Activated CD4-positive, CD25-positive, alpha-beta regulatory T cell (primary cell): ENCODE results near the gene CPSF7.
"Not testable (repeated sequence)": the region's sequence is repeated elsewhere in the genome, so short reads cannot be mapped to it uniquely, and the experiment has no call there.

Experiments used
- DNase-seq, 4 experiments: peaks; one replicate each; lab custom pipeline; 2025; lab: John Stamatoyannopoulos, UW

CPSF7 gene

DNA sequence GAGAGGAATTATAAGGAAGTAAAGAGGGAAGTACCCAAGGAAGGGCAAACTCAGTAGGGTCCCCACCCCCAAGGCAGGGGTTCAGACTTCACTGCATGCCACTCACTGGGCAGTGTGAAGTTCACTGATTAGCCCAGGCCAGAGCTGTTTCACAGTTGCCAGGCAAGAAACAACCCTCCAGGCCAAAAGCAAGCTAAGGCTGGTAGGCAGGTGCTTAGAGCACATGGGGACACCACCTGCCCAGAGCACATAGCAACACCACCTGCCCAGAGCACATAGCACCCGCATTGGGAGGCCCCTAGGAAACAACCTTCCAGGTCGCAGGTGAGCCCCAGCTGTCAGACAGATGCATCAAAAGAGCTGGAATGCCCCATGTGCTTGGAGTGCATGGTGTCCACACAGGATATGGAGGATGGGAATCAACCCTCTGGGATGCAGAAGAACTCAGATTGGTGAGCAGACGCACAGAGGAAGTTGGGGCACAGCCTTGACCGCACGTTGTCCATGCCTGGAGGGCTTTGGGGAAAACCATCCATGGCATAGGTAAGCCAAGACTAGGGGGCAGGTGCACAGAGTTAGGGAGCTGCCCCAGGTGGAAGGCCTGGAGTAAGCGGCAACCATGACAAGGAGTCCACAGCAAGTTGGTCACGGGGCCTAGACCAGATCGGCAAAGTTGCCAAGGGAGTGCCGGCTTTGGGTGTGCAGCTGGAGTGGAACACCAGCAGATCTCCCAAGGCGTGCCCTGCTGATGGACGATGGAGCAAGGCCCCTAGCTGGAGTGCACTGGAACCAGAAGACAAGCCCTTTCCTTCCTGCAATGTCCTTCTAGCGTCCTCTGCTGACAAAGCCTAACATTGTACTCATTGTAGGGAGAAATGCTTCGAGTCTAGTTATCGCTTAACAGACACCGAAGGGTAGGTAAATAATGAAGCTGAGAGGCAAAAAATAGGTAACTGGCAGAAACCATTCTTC, 45.2 kb downstream of the CPSF7 start:
- no peak for DNase-seq

DNA sequence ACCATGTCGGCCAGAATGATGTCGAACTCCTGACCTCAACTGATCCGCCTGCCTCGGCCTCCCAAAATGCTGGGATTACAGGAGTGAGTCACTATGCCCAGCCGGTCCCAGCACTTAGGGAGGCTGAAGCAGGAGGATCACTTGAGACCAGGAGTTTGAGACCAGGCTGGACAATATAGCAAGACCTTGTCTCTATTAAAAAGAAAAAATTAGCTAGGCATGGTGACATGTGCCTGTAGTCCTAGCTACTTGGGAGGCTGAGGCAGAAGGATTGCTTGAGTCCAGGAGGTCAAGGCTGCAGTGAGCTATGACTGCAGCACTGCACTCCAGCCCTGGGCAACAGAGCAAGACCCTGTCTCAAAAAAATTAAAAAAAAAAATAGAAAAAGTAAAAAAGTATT, 45.9 kb downstream of the CPSF7 start:
- not testable (repeated sequence) for DNase-seq

DNA sequence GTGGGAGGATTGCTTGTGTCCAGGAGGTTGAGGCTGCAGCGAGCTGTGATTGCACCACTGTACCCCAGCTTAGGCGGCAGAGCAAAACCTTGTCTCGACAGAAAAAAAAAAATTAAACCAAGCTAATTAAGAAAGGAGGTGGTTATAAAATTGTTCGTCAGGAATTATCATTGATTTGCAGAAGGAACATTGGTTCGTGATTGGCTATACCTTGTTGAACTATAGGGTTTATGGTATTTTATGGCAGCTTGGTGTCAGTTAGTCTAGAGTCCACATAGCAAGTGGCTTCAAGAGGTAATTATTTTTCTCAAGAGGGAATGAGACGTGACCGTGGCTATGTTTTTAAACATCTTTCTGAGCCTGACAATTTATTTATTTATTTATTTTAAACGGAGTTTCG, 48.9 kb downstream of the CPSF7 start:
- DNase-seq, result no peak

DNA sequence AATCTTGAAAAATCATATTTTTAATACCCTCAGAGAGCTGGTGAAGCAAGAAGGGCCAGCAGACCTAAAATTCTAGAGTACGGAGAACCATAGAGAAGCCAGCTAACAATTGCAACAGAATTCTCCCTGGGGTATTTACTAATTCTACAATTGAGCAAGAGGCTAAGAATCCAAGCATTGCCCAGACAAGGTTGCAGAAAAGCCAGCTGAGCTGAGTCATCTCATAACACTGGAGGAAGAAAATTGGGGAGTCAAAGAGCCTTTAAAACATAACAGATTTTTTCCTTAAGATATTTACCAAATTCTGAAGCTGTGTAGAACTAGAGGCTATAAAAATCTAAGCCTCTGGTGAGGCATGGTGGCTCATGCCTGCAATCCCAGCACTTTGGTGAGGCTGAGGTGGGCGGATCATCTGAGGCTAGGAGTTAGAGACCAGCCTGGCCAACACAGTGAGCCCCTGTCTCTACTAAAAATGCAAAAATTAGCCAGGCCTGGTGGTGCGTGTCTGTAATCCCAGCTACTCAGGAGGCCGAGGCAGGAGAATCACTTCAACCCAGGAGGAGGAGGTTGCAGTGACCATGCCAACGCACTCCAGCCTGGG, 51.0 kb downstream of the CPSF7 start:
- no peak for DNase-seq

DNA sequence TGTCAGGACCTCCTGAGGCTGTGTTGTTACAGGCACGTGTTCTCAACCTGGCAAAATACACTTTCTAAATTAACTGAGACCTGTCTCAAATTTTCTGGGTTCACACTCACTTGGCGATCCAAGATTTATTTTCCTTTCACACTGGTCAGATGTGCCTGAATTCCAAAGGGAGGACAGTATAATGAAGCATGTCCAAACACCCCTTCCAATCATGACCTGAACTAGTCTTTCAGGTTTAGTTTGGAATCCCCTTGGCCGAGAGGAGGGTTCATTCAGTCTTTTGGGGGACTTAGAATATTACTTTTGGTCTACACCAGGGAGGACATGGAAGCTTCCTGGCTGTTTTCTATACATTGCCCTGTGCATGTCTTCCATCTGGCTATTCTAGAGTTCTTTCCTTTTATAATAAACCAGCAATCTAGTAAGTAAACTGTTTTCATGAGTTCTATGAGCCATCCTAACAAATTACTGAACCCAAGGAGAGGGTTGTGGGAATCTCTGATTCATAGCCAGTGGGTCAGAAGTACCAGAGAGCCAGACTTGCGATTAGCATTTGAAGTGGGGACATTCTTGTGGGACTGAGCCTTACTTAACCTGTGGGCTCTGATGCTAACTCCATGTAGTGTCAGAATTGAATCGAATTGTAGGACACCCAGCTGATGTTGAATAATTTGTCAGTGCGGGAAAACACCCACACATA, 52.2 kb downstream of the CPSF7 start:
- no peak for DNase-seq

DNA sequence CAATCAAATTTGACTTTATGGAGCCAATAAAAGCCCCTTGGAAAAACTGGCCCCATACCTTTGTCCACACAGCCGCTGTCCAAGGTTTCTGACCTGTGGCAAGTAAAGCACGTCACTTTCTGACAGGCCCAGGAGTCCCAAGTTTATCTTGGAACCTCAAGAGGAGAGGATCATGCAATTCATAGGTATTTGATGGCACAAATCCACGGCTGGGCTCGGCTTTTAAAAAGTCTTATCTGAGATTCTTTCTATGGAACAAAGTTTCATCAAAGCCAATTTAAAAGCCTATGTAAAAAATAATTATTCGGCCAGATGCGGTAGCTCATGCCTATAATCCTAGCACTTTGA, 54.0 kb downstream of the CPSF7 start:
- DNase-seq, result no peak

DNA sequence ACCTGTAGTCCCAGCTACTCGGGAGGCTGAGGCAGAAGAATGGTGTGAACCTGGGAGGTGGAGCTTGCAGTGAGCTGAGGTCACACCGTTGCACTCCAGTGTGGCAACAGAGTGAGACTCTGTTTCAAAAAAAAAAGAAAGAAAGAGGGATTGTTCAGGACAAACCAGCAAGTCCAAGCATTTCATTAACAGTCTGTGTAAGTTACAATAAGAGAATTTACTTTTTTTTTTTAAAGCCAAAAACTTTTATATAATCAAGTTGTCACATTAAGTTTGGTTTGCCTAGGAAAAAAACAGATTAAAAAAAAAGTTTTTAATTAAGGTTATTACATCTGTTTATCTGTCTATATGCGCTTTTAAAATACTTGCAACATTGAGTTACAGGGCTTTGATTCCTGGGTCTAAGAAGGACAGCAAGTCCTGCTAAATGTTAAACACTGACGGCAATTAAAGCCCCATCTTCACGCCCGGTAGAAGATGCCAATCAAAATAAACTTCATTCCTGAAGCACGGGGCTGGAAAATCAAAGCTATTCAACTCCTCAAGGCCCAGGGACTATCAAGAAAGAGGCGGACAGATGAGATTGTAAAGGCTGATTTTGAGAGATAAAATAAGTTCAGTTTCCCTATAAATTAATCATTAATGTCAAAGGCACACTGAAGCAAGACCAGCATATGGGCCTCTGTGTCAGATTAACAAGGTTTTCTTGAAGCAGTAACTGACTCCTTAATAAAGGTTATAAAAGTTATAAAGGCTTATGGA, 56.9 kb downstream of the CPSF7 start:
- no peak for DNase-seq

DNA sequence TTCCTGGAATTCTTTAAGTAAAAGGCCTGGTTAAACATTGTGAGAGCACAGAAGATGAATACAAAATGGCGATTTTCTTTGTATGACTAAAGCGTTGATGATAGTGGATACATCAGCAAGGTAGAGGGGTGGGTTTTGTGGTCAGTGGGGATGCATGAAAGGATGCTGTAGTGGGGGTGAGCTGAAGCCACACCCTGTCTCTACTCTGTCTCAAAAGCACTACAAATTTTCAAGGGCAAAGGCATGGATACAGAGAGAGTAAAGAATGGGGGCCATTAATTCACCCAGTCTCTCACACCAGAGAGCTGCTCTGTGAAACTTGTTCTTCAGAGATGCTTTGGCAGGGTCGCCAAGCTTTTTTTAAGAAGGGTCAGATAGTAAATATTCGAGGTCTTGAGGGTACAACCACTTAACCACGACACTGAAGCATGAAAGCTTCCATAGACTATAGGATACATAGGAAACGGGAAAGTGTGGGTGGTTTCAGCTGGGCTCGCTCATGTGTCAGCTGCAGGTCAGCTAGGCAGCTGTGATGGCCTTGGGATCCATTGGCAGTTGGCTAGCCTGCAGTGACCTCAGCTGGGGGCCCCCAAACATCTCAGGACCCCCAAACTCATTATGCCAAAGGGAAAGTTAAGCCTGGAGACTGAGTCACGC, 59.3 kb downstream of the CPSF7 start:
- no peak for DNase-seq

DNA sequence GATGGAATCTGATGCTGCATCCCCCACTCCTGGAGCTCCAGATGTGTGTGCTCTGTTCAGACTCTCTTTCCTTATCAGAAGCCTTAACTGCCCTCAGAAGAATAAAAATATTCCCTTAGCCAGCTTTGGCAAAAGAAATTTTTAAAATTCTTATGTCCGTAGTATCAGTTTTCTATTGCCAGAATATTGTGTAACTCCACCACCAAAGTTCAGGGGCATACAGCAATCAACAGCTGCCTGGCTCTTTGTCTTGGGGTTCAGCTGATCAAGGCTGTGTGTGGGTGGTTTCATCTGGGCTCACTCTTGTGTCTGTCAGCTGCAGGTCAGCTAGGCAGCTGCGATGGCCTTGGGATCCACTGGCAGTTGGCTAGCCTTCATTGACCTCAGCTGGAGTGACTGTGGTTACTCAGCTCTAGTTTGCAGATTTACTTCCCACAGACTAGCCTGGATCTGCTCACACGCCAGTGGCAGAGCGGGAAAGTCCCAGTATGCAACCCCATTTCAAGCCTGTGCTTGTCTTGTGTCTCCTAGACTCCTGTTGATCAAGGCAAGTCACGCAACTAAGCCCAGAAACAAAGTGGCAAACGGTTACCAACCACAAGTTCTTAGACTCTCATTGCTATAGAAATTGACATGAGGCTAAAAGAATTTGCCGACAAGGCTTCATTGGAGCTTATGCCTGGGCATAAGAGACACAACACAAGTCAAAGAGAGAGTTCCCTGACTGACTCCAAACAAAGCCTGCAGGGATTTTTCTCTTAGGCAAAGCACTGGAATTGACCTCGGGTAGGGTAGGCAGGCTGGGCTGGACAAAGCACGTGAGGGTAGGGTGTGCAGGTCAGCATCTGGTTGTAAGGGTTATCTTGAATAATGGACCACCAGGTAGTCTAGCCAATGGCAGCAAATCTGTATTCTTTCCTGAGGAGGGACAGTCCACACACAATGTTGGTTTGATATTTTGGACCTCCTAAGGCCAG, 60.1 kb downstream of the CPSF7 start:
- no peak for DNase-seq

DNA sequence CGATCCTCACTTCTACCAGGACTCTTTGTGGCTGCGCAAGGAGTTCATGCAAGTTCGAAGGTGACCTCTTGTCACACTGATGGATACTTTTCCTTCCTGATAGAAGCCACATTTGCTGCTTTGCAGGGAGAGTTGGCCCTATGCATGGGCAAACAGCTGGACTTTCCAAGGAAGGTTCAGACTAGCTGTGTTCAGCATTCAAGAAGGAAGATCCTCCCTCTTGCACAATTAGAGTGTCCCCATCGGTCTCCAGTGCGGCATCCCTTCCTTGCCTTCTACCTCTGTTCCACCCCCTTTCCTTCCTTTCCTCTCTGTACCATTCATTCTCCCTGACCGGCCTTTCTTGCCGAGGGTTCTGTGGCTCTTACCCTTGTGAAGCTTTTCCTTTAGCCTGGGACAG, 61.1 kb downstream of the CPSF7 start:
- DNase-seq, result no peak

DNA sequence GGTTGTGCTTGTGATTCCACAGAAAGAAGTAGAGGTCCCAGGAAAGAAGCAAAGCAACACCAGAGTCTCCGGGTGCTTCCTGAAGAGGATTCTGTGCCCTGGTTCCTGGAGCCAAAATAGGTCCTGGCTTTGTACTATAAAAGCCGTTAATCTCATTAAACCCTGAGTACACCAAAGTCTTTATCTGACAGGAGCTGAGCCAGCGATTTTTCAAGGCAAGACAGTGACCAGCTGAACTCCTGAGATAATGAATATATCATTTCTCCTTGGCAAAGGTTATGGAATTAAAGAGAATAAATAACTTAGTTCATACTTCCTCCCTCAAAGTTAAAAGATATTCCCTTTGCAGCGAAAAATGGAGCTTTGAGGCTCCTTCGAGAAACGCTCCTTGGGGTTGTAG, 62.4 kb downstream of the CPSF7 start:
- DNase-seq, result no peak

DNA sequence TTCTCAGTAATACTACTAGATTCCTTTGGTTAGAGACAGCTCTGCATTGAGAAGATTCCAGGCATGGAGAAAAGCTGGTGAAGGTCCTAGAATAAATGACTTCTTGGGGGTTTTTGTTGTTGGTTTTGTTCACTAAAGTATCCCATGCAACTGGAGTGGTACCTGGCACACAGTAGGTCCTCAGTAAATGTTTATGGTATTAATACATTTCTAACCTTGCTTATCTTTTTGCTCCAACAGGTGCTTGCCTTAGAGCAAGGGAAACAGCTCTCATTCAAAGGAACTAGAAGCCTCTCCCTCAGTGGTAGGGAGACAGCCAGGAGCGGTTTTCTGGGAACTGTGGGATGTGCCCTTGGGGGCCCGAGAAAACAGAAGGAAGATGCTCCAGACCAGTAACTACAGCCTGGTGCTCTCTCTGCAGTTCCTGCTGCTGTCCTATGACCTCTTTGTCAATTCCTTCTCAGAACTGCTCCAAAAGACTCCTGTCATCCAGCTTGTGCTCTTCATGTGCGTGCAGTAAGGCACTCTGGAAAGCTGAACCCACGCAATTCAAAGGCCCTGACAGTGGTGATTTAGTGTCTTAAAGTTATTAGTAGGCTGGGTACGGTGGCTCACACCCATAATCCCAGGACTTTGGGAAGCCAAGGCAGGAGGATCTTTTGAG, 65.6 kb downstream of the CPSF7 start:
- no peak for DNase-seq

DNA sequence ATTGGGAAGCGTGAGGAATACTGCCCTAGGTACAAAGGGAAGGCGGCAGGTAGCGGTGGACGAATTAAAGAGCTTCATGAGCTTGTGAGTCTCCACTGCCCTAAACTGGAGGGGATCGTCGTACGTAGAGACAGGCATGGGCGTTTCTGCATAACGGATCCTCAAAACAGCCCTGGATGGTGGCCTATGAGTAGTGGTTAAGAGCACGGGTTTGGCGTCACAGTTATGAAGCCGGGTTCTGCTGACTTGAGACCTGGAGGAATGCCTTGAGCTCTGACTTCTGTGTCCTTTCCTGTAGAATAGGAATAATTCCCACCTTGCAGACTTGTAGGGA, 67.3 kb downstream of the CPSF7 start:
- DNase-seq, result peak in 3 of 4 experiments; percentile 8 to 19 (median 14)

DNA sequence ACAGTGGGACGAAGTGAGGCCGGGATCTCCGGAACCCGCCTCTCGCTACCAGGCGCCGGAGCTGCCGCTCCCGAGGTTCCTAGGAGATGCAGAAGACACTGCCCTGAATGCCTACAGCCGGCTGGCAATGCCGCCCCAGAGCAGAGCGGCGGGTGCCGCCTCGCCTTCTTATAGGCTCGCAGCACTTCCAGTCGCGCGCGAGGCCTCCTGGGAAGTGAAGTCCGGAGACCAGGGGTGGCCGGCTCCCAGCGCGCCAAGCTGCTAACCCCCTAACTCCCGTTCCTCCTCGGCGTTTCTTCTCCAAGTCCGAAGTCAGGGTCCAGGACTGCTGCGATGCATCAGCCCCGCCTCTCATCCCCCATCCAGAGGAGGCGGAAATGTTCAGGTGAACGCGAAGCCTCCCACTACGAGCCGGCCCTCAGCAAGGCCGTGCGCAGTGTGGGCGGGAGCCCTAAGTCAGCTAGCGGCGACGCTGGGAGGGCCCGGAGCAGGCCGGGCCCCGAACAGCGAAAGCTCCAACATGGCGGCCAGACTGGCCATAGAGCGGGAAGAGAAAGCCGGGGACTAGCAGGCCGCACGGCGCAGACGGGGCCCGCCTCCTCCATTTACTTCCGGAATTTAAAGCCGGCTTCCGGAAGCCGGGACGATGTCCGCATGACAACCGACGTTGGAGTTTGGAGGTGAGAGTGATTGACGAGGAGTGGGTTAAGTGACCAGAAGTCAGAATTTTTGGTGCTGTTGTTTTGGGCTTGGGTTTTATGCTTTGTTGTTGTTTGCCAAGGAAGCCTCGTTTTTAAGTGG, 67.8 kb downstream of the CPSF7 start, which contains the start of the genes CYB561A3 and TMEM138:
TSS of gene CYB561A3 (minus strand) at position 142 of the 801 bp plus-strand sequence. CDS start 5,169 bp downstream, outside the sequence.
TSS of gene TMEM138 (plus strand) at position 634 of the 801 bp plus-strand sequence. CDS start 2,017 bp downstream, outside the sequence.
- DNase-seq, result peak; percentile 73 to 79 (median 75)

DNA sequence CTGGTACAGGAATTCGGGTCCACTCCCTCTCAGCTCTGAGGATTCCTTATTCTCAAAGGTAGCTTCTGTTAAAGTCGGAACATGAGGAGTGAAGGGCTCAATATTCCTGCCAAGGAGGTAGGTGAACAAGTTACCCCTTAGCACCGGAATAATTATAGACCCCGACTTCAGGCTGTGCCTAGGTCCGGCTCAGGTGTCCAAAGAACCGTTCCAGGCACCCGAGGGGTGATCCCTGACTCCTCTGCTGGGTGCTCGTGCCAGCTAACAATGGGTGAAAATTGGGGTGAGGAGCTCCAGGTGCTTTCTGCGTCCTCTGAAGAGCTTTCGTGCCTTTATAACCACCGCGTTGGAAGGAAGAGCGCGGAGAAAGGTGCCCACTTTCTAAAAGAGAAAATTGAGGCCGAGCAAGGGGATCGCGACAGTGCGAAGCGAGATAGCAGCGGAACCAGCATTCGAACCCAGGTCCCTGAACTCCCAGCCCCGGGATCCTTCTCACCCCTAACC, 68.5 kb downstream of the CPSF7 start:
- DNase-seq, result no peak

DNA sequence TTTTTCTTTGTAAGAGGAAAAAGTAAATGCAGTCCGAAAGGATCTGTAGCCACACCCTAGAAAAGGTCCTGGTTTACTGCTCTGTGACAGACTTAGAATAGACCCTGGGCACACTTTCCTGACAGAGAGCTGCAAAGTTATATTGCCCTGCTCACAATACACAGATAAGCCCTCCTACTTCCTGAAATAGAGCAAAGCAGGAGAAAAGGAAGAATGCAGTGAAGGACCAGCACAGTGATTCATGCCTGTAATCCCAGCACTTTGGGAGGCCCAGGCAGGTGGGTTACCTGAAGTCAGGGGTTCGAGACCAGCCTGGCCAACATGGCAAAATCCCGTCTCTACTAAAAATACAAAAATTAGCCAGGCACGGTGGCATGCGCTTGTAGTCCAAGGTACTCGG, 70.3 kb downstream of the CPSF7 start:
- no peak for DNase-seq

DNA sequence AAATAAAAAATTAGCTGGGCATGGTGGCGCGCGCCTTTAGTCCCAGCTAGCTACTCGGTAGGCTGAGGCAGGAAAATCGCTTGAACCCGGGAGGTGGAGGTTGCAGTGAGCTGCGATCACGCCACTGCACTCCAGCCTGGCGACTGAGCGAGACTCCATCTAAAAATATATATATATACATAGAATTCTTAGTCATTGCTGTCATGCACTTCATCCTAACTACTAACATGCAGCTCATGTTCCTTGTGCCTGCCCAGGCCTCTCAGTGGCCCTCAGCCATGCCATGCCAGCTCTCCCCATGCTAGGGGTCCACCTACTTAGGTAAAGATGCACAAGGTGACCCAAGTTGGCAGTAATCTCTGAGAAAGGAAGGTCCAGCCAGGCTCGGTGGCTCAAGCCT, 71.2 kb downstream of the CPSF7 start:
- no peak for DNase-seq

DNA sequence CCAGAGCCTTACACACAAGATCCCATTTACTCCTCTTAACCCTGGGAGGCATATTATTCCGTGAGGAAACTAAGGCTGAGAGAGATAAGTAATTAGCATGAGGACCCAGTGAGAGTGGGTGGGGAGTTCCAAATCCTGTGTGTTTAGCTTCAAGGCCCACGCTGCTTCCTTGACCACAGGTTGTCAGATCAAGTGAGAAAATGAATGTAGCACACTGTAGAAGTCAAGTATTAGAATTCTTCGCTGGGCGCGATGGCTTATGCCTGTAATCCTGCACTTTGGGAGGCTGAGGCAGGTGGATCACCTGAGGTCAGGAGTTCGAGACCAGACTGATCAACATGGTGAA, 71.9 kb downstream of the CPSF7 start:
- DNase-seq, result no peak
